ENCODE data around the gene TLCD4. TPM values are rescaled to one million over a fixed set of nuclear protein-coding genes. Genes with fewer than 3 reads are reported as not detected.
A peak's percentile ranks its signal among the peaks of the same experiment; 100 is the strongest.

The TLCD4 gene
- total and polyA plus RNA-seq, 2 of the 13 experiments (the other 11 are each of a cell fraction or from before 2014, with no cell fraction given) = 4.7 to 14.5 TPM

DNA sequence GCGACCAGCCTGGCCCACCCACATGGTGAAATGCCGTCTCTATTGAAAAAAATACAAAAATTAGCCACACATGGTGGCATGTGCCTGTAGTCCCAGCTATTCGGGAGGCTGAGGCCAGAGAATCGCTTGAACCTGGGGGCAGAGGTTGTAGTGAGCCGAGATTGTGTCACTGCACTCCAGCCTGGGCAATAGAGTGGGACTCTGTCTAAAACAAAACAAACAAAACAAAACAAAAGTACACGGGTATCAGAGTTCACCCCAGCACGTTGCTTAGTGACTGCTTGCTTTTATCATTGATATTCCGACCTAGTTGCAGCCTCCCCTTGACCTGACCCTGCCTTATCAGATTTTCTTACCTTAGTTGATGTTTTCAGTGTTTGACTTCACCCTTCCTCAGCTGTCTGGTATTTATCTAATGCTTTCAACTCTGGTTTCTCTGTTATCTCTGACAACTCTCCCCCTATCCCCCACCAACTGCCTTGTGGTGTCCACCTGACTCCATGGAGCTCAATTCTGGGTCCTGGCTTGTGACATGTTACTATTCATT is 5.1 kb downstream of the TLCD4 start (continued):
- TF ChIP-seq, protein P1, sequence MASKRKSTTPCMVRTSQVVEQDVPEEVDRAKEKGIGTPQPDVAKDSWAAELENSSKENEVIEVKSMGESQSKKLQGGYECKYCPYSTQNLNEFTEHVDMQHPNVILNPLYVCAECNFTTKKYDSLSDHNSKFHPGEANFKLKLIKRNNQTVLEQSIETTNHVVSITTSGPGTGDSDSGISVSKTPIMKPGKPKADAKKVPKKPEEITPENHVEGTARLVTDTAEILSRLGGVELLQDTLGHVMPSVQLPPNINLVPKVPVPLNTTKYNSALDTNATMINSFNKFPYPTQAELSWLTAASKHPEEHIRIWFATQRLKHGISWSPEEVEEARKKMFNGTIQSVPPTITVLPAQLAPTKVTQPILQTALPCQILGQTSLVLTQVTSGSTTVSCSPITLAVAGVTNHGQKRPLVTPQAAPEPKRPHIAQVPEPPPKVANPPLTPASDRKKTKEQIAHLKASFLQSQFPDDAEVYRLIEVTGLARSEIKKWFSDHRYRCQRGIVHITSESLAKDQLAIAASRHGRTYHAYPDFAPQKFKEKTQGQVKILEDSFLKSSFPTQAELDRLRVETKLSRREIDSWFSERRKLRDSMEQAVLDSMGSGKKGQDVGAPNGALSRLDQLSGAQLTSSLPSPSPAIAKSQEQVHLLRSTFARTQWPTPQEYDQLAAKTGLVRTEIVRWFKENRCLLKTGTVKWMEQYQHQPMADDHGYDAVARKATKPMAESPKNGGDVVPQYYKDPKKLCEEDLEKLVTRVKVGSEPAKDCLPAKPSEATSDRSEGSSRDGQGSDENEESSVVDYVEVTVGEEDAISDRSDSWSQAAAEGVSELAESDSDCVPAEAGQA (IDR thresholded peaks at IDR 0.05; ENCODE audit: low read depth) = no peak
- TF ChIP-seq, protein P1 (CRISPR knock-in tag; IDR thresholded peaks at IDR 0.05; ENCODE audit: borderline replicate concordance) = no peak
- TF ChIP-seq ZNF614 (CRISPR knock-in tag; IDR thresholded peaks at IDR 0.05; ENCODE audit: borderline replicate concordance) (no peak; the same call in none of the 2 replicates), TAF15 (IDR thresholded peaks at IDR 0.05; ENCODE audit: low read depth, low read length, poor library complexity, severe bottlenecking) (no peak), SAFB2 (CRISPR knock-in tag; IDR thresholded peaks at IDR 0.05; ENCODE audit: borderline replicate concordance, low read depth) (peak; percentile 69; the same call in 1 of the 2 replicates), ZSCAN9 (CRISPR knock-in tag; IDR thresholded peaks at IDR 0.05; ENCODE audit: borderline replicate concordance) (peak; percentile 58; the same call in 1 of the 2 replicates), KDM1A (CRISPR knock-in tag; IDR thresholded peaks at IDR 0.05) (peak; percentile 96; the same call in 1 of the 2 replicates), ZNF160 (CRISPR knock-in tag; IDR thresholded peaks at IDR 0.05) (no peak; the same call in 1 of the 2 replicates), KDM2A (CRISPR knock-in tag; IDR thresholded peaks at IDR 0.05; ENCODE audit: borderline replicate concordance, low read depth) (peak; percentile 53; the same call in 1 of the 2 replicates), ZNF773 (CRISPR knock-in tag; IDR thresholded peaks at IDR 0.05; ENCODE audit: borderline replicate concordance) (peak; percentile 22; the same call in 1 of the 2 replicates), ZNF703 (CRISPR knock-in tag; IDR thresholded peaks at IDR 0.05; ENCODE audit: borderline replicate concordance) (0 out of 2 replicates have a peak, but pooled peaks have one; percentile 34), SP4 (CRISPR knock-in tag; IDR thresholded peaks at IDR 0.05) (no peak), NFRKB (IDR thresholded peaks at IDR 0.05) (no peak)
- TF ChIP-seq, protein P2, sequence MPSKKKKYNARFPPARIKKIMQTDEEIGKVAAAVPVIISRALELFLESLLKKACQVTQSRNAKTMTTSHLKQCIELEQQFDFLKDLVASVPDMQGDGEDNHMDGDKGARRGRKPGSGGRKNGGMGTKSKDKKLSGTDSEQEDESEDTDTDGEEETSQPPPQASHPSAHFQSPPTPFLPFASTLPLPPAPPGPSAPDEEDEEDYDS (CRISPR knock-in tag; IDR thresholded peaks at IDR 0.05) = no peak; the same call in 1 of the 2 replicates
- TF ChIP-seq, protein P3, sequence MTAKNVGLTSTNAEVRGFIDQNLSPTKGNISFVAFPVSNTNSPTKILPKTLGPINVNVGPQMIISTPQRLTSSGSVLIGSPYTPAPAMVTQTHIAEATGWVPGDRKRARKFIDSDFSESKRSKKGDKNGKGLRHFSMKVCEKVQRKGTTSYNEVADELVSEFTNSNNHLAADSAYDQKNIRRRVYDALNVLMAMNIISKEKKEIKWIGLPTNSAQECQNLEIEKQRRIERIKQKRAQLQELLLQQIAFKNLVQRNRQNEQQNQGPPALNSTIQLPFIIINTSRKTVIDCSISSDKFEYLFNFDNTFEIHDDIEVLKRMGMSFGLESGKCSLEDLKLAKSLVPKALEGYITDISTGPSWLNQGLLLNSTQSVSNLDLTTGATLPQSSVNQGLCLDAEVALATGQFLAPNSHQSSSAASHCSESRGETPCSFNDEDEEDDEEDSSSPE (CRISPR knock-in tag; IDR thresholded peaks at IDR 0.05) = no peak; the same call in 1 of the 2 replicates
- TF ChIP-seq, protein P4, sequence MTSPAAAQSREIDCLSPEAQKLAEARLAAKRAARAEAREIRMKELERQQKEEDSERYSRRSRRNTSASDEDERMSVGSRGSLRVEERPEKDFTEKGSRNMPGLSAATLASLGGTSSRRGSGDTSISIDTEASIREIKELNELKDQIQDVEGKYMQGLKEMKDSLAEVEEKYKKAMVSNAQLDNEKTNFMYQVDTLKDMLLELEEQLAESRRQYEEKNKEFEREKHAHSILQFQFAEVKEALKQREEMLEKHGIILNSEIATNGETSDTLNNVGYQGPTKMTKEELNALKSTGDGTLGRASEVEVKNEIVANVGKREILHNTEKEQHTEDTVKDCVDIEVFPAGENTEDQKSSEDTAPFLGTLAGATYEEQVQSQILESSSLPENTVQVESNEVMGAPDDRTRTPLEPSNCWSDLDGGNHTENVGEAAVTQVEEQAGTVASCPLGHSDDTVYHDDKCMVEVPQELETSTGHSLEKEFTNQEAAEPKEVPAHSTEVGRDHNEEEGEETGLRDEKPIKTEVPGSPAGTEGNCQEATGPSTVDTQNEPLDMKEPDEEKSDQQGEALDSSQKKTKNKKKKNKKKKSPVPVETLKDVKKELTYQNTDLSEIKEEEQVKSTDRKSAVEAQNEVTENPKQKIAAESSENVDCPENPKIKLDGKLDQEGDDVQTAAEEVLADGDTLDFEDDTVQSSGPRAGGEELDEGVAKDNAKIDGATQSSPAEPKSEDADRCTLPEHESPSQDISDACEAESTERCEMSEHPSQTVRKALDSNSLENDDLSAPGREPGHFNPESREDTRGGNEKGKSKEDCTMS (CRISPR knock-in tag; conservative IDR thresholded peaks at IDR 0.05) = no peak
- TF ChIP-seq, protein P5, sequence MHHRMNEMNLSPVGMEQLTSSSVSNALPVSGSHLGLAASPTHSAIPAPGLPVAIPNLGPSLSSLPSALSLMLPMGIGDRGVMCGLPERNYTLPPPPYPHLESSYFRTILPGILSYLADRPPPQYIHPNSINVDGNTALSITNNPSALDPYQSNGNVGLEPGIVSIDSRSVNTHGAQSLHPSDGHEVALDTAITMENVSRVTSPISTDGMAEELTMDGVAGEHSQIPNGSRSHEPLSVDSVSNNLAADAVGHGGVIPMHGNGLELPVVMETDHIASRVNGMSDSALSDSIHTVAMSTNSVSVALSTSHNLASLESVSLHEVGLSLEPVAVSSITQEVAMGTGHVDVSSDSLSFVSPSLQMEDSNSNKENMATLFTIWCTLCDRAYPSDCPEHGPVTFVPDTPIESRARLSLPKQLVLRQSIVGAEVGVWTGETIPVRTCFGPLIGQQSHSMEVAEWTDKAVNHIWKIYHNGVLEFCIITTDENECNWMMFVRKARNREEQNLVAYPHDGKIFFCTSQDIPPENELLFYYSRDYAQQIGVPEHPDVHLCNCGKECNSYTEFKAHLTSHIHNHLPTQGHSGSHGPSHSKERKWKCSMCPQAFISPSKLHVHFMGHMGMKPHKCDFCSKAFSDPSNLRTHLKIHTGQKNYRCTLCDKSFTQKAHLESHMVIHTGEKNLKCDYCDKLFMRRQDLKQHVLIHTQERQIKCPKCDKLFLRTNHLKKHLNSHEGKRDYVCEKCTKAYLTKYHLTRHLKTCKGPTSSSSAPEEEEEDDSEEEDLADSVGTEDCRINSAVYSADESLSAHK (CRISPR knock-in tag; IDR thresholded peaks at IDR 0.05; ENCODE audit: borderline replicate concordance) = no peak
